HG03432 (cell line): ENCODE measurements around the gene SLC6A4.
"Not testable (repeated sequence)": the region's sequence is repeated elsewhere in the genome, so short reads cannot be mapped to it uniquely, and the experiment has no call there.

Experiments used
- ATAC-seq: cut with Tn5 transposase; IDR thresholded peaks from one replicate; pipeline ENCODE4 v1.9.1; 2021; ENCODE audit warnings: mild to moderate bottlenecking, moderate library complexity; ENCODE audit not compliant: unreplicated experiment

SLC6A4 gene

DNA sequence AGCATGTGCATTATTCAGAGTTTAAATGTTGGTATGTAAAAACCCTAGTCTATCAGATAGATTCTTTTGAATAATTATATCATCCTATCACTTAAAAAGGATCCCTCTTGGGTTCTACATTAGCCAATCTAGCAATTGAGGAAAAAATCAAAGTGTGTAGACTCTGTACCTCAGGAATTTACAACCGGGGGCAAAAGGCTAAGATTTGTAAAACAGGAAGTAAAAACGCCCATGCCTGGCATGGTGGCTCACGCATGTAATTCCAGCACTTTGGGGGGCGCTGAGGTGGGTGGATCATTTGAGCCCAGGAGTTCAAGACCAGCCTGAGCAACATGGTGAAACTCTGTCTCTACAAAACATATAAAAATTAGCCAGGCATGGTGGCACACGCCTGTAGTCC, 58.6 kb downstream of the SLC6A4 start:
- no peak for ATAC-seq

DNA sequence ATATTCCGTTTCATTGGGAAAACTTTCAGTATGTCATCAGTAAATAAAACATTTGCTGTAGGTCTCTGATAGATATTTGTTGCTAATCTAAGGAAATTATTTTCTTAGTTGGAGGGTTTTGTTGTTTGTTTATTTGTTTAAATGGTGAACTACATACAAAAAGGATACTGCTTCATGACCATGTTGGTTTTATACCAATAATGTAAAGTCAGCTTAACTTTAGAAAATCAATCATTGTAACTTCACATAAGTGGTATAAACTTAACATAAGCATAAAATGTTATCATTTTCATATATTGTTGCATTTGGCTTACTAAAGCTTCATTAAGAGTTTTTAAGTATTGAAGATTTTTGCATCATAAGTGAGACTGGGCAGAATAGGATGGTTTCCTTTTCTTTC, 60.9 kb downstream of the SLC6A4 start:
- no peak for ATAC-seq

DNA sequence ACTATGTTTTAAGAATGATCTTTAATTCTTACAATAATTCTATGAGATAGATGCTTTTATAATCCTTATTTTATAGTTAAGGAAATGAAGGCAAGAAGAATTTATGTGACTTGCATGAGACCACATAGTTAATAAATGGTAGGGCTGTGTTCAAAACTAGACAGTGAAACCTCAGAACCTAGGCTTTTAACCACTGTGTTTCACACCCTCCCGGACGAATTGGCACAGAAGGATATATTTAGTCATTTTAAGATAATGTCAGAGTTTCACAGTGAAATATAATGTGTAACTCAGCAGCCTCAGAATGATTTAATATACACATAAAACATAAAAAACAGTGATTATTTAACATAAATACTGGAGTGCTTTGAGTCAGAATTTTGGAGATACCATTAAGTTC, 61.8 kb downstream of the SLC6A4 start:
- peak; percentile 77 for ATAC-seq

DNA sequence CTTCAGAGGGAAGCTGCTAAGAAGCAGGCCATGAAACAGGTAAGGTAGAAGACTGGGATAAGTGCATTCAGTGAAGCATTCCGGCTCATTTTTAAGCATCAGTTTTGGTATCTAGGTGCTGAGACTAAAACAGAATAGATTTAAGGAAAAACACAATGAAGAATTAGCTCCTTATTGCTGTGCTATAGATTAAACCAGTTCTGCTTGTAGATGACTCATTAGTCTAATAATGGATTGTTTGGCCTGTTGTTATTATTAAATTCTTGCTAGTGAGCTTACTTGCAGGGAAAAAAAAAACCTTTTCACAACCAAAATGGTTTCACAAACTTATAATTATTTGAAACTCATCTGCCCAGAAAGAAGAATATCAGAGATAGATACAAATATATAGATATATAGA, 62.9 kb downstream of the SLC6A4 start:
- ATAC-seq, result no peak

DNA sequence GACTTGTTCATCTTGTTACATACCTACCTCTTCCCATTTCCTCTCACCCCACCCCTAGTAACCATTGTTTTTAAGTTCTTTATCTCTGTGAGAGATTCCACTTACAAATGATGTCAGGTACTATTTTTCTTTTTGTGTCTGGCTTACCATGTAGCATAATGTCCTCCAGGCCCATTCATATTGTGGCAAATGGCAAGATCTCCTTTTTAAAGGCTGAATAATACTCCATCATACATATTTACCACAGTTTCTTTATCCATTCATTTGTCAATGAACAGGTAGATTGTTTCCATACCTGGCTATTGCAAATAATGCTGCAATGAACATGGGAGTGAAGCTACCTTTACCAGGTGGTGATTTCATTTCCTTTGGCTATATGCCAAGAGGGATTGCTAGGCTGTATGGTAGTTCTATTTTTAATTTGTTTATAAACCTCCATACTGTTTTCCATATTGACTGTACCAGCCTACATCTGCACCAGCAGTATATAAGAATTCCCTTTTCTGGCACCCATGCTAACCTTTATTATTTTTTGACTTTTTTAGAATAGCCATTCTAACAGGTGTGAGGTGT, 65.0 kb downstream of the SLC6A4 start:
- no peak for ATAC-seq

DNA sequence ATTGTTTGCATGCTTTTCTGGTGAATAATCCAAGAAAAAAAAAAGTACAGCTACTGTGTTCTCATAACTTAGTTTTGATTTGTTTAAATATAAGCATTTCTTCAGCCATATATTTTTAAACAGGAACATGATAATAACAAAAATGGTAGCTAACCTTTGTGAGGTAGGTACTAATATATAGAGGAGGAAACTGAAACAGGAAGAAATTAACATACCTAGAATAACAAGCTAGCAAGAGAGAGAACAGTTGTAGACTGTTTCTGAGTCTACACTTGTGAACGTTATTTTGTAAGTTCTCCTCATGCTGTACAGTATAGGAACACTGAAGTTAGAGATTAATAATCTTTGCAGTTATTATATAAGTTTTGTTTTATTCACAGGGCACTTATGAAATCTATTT, 69.5 kb downstream of the SLC6A4 start:
- ATAC-seq, result no peak

DNA sequence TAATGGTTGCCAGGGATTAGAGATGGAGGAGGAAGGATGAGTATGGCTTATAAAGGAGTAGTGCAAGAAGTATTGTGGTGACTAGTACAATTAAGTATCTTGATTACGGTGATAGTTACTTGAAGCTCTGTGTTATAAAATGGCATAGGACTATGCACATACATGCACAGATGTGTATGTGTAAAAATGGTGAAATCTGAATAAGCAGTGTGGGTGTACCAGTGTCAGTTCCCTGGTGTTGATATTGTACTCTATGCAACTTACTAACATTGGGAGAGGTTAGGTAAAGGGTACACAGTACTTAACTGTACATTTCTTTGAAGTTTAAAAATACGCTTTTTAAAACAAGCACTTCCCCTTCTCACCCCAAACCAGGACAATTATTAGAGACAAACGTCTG, 70.3 kb downstream of the SLC6A4 start:
- ATAC-seq, result no peak

DNA sequence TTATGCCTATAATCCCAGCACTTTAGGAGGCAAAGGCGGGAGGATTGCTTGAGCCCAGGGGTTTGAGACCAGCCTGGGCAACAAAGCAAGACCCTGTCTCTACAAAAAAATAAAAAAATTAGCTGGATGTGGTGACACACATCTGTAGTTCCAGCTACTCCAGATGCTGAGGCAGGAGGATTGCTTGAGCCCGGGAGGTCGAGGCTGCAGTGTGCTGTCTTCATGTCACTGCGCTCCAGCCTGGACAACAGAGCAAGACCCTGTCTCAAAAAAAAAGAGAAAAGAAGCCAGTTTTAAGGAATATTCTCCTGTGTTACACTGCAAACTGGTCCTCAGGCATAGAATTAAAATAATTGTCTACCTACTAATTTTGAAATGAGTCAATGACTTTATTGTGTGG, 71.0 kb downstream of the SLC6A4 start:
- ATAC-seq, result no peak

DNA sequence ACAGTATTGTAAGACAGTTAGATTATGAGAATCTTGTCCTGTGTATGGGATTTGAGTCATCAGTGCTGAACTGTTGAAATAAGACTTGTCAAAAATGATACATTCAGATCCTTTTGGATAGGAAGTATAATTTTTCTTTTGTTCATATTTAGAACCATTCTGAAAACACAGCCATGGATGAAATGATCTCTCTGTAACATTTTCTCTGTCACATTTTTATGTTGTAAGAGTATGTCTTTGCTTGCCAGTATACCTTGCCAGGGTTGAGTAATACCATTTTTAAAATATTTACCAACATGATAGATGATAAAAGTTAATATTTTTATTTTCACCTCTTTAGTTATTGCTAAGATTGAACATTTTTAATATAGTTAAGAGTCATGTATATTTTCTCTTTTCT, 73.9 kb downstream of the SLC6A4 start:
- no peak for ATAC-seq

DNA sequence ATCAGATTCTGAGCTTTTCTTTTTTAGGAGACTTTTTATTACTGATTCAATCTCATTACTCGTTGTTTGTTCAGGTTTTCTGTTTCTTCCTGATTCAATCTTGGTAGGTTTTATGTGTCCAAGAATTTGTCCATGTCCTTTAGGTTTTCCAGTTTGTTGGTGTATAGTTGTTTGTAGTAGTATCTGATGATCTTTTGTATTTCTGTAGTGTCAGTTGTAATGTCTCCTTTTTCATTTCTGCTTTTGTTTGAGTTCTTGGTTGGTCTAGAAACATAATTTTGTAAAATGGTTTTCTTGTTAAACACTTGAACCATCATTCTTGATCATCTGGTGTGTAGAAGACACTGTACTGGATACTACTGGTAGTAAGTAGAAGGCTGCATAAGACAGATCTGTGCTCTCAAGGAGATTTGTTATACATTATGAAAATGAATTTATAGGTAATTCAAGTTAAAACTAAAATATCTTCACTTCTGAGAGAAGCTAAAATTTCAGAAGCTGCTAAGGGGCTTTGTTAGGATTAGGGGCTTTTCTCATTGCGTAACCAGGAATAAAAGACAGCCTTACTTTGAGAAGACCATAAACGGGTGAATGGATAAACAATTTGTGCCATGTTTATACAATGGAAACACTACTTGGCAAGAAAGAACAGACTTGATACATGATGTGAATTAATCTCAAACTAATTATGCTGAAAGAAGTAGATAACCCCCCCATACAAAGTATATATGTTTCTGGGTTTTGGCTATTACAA, 74.9 kb downstream of the SLC6A4 start:
- ATAC-seq, result no peak

DNA sequence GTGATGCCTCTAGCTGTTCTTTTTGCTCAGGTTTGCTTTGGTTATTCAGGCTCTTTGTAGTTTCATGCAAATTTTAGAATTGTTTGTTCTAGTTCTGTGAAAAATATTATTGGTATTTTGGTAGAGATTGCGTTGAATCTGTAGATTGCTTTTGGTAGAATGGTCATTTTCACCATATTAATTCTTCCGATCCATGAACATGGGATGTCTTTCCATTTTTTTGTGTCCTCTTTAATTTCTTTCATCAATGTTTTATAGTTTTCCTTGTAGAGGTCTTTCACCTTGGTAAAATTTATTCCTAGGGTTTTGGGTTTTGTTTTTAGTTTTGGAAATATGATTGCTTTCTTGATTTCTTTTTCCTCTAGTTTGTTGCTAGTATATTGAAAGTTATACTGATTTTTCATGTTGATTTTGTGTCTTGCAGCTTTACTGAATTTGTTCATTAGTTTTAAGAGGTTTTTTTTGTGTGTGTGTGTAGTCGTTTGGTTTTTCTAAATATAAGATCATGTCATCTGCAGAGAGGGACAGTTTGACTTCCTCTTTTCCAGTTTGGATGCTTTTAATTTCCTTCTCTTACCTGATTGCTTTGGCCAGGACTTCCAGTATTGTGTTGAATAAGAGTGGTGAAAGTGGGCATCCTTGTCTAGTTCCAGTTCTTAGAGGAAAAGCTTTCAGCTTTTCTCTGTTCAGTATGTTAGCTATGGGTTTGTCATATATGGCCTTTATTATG, 76.4 kb downstream of the SLC6A4 start:
- ATAC-seq, result no peak

DNA sequence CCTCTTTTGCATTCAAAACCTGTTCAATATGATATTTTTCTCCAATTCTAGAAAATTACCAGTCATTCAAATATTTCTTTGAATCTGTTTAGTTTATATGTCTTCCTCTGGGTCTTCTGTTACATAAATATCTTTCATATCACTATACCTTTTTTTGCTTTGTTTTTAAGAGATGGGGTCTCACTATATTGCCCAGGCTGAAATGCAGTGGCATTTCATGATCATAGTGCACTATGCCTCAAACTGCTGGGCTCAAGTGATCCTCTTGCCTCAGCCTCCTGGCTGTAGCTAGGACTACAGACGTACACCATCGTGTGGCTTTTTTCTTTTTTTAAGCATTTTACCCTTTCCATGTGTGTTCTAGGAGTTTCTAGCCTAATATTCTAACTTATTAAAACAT, 80.1 kb downstream of the SLC6A4 start:
- ATAC-seq, result no peak

DNA sequence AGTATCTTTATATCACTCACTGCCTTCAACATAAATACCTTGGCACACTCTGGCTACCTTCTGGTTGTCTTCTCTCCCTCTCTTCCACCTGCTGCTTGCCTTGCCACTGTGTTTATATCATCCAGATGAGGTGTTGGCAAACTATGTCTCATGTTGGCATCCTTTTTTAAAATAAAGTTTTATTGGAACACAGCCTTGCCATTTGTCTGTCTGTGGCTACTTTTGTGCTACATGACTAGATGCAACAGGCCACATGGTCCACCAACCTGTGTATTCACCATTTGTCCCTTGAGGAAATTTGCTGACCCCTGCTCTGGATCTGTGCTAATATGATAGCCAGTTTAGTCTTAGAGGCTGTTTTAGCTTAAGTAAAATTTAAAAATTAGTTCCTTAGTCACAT, 82.0 kb downstream of the SLC6A4 start:
- no peak for ATAC-seq

DNA sequence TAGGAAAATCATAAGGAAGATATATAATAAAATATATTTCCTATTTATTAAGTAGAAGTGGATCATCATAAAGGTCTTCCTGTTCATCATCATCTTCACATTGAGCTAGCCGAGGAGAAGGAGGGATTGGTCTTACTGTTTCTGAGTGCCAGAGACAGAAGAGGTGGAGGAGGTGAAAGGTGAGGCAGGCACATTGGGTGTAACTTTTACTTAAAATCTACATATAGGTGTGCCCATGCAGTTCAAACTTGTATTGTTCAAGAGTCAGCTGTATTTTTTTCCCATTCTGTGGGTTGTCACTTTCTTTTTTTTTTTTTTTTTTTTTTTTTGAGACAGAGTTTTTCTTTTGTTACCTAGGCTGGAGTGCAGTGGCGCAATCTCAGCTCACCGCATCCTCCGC, 84.0 kb downstream of the SLC6A4 start:
- no peak for ATAC-seq

DNA sequence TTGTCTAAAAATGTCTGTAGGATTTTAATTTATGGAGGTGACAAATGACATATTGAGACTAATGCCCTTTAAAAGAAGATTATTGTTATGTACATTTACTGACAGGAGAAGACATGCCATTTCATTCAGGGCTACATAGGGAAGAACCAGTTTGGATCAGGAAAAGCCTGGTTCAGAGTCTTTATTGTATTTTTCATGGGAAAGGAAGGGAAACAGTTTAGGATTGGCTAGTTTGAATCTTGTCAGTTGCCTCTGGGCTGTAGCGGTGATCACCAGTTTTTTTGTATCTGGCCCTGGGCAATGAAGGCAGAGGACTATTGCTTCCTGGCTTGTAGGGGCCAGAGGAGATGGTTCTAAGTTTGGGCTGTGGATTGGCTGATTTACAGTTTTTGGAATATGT, 87.1 kb downstream of the SLC6A4 start:
- ATAC-seq, result no peak

DNA sequence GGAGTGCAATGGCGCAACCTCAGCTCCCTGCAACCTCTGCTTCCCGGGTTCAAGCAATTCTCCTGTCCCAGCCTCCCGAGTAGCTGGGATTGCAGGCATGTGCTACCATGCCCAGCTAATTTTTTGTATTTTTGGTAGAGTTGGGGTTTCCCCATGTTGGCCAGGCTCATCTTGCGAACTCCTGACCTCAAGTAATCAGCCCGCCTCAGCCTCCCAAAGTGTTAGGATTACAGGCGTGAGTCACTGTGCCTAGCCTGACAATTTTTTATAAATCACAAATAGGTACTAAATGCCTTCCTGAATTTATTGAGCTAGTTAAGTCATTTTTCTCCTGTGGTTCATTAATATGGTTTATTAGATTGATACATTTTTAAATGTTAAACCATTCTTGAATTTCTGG, 87.6 kb downstream of the SLC6A4 start:
- ATAC-seq, result not testable (repeated sequence)
